Neural crest cell (in vitro differentiated cells): ENCODE results near the gene FAM221B. TPM values are rescaled to one million over a fixed set of nuclear protein-coding genes. Genes with fewer than 3 reads are reported as not detected.

ENCODE experiments used
- DNase-seq: peaks from one replicate; pipeline ENCODE4 v3.0.0; 2021; ENCODE audit warnings: low read depth, mixed read lengths, low spot score
- H3K27ac Mint-ChIP-seq: one replicate; pipeline ENCODE4 v1.8.0; 2021; ENCODE audit warnings: mild to moderate bottlenecking, mixed read lengths; ENCODE audit not compliant: unreplicated experiment
- H3K27me3 Mint-ChIP-seq: 2 replicates; pipeline ENCODE4 v1.8.0; 2021; ENCODE audit warnings: low read depth, mild to moderate bottlenecking, mixed read lengths
- H3K36me3 Mint-ChIP-seq: 2 replicates; pipeline ENCODE4 v1.8.0; 2021; ENCODE audit warnings: low read depth, mild to moderate bottlenecking, mixed read lengths
- H3K4me1 Mint-ChIP-seq: 2 replicates; pipeline ENCODE4 v1.8.0; 2021; ENCODE audit warnings: mixed read lengths
- H3K4me3 Mint-ChIP-seq: one replicate; pipeline ENCODE4 v1.8.0; 2021; ENCODE audit warnings: mild to moderate bottlenecking, mixed read lengths
- H3K9me3 Mint-ChIP-seq: 2 replicates; pipeline ENCODE4 v1.8.0; 2021; ENCODE audit warnings: mixed read lengths
- CTCF ChIP-seq: fragments of 200-600 bp; sonication (generic); conservative IDR thresholded peaks from 2 replicates; pipeline ENCODE4 v1.5.0; 2021; ENCODE audit warnings: antibody characterized with exemption, mild to moderate bottlenecking
- total RNA-seq: library from RNA; stranded (reverse); gene quantifications from 2 replicates; pipeline ENCODE4 v1.2.1, GENCODE V29; 2021

Gene FAM221B
- total RNA-seq, 1 donor from 2014 or later = 0.19 TPM

DNA sequence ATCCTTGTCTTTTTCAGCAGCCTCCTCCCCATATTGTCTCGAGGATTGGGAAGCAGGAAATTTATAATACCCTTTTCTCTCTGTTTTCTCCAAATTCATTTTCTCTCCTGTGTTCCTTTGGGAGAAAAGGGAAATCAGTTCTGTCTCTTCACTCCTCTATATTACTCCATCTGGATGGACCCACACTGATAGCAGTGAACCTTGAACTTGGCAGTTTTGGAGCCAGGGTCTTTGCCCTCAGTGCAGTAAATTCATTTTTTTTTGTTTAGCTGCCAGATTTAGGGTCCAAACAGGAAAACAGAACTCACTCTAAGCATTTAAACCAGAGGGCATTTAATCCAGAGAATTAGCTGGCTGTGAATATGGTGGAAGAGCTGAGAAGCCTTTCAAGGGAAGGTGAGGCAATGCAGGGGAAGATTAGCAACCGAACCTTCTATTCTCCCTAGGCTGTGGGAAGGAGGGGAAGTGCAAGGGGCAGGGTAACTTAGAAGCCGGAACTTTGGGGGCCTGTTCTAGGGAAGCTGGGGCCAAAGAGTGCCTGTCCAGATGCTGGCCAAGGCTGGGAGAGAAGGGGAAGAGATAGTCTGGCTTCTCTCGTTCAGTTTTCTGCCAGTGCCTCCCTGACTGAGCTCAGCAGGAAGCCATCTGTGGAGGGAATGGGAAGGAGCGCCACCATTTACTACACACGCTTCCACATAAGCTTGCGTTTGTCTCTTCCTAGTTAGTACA, 53.5 kb downstream of the FAM221B start:
- no peak for TF ChIP-seq CTCF
- Mint-ChIP-seq H3K9me3 (no peaks in the 10 kb centered on the region), H3K4me3 (no peak overlapping the region), H3K27ac (no peak overlapping the region), H3K4me1 (peaks cover 15% of the 10 kb centered on the region), H3K36me3 (no peaks in the 10 kb centered on the region), H3K27me3 (no peaks in the 10 kb centered on the region)
- no peak for DNase-seq

DNA sequence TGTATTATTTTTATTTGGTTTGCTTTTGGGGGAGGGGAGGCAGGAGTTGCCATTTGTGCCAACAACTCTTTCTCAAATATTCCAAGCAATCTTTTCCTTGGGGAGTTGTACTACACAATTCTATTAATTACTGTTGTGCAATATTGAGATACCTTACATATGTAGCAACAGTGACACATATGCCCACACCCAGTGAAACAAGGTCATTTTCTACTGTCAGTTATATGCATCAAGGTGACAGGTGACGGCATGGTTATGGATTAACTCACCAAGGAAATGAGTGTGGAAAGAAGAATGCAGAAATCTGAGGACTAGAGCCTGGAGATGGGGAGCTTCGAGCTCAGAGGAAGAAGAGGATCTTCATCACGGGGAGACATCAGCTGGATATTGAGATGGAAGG, 56.6 kb downstream of the FAM221B start:
- DNase-seq = no peak
- Mint-ChIP-seq H3K9me3 (no peaks in the 10 kb centered on the region), H3K4me1 (peaks cover 15% of the 10 kb centered on the region), H3K27ac (no peak overlapping the region), H3K27me3 (no peaks in the 10 kb centered on the region), H3K4me3 (no peak overlapping the region), H3K36me3 (no peaks in the 10 kb centered on the region)
- TF ChIP-seq CTCF = no peak

GRCh38 chr9:35771534-35771933, 57.0 kb downstream of the FAM221B start:
- DNase-seq = no peak
- Mint-ChIP-seq H3K9me3 (no peaks in the 10 kb centered on the region), H3K27me3 (no peaks in the 10 kb centered on the region), H3K27ac (no peak overlapping the region), H3K4me1 (peaks cover 15% of the 10 kb centered on the region), H3K4me3 (no peak overlapping the region), H3K36me3 (no peaks in the 10 kb centered on the region)
- no peak for TF ChIP-seq CTCF

GRCh38 chr9:35771075-35771433, 57.5 kb downstream of the FAM221B start:
- H3K27me3 Mint-ChIP-seq = no peaks in the 10 kb centered on the region
- no peak for TF ChIP-seq CTCF
- no peaks in the 10 kb centered on the region for H3K36me3 Mint-ChIP-seq
- H3K27ac Mint-ChIP-seq = no peak overlapping the region
- no peak for DNase-seq
- peaks cover 13% of the 10 kb centered on the region for H3K4me1 Mint-ChIP-seq
- H3K4me3 Mint-ChIP-seq = no peak overlapping the region
- H3K9me3 Mint-ChIP-seq = no peaks in the 10 kb centered on the region

DNA sequence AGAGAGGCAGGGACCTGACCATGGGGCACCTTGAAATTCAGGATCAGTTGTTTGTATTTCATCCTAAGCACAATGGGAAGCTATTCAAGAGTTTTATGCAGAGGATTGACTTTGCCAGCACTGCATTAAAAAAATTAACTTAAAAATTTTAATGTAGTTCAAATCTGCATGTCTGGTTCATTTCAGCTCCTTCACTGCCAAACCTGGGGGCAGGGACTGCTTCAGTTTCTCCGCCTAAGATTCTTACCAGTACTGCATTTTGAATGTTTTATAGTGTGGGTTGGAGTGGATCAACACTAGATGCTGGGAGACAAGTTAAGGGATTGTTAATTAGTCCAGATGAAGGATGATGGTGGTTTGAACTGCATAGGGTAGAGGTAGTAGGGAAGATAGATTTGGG, 58.8 kb downstream of the FAM221B start:
- no peaks in the 10 kb centered on the region for H3K36me3 Mint-ChIP-seq
- no peaks in the 10 kb centered on the region for H3K27me3 Mint-ChIP-seq
- no peak overlapping the region for H3K4me3 Mint-ChIP-seq
- H3K9me3 Mint-ChIP-seq = no peaks in the 10 kb centered on the region
- TF ChIP-seq CTCF = no peak
- no peaks in the 10 kb centered on the region for H3K4me1 Mint-ChIP-seq
- no peak for DNase-seq
- no peak overlapping the region for H3K27ac Mint-ChIP-seq
